Naive thymus-derived CD8-positive, alpha-beta T cell (primary cell): Measurements from ENCODE around the gene NDUFA13. TPM values are rescaled to one million over a fixed set of nuclear protein-coding genes. Genes with fewer than 3 reads are reported as not detected.
A peak's percentile ranks its signal among the peaks of the same experiment; 100 is the strongest.

ENCODE experiments used
- ATAC-seq, 2 donors: fragments of 150-1000 bp; cut with Tn5 transposase in 1 of 2; sonication (Bioruptor Pico), chemical (Tn5 transposase) in 1 of 2; 1 replicate in 1 of 2; 2 replicates in 1 of 2; pipeline ENCODE4 v1.10.0; 2021; ENCODE audit warnings: mild to moderate bottlenecking in 2 of 2, moderate library complexity in 2 of 2
- POLR2A ChIA-PET: fragments of 350-600 bp; sonication (Branson Sonifier 250); formaldehyde crosslinking; loops from one replicate; lab custom pipeline; 2021; ENCODE audit warnings: antibody characterized with exemption; lab: Charles Lee
- DNase-seq, 10 donors: peaks; one replicate each; pipeline versions ENCODE4 v3.0.0 to v3.0.0-alpha.2; 2020 to 2022
- H3K27ac Mint-ChIP-seq, 10 donors: one replicate each; pipeline ENCODE4 v1.8.0; 2020 to 2022; ENCODE audit warnings: mild to moderate bottlenecking in 10 of 10, mixed read lengths in 10 of 10, moderate library complexity in 4 of 10, inconsistent platforms in 1 of 10
- H3K27me3 Mint-ChIP-seq, 5 donors: one replicate each; pipeline ENCODE4 v1.8.0; 2021 to 2022; ENCODE audit warnings: mixed read lengths in 5 of 5
- H3K36me3 Mint-ChIP-seq, 3 donors: one replicate each; pipeline ENCODE4 v1.8.0; 2020 to 2022; ENCODE audit warnings: mixed read lengths in 3 of 3, mild to moderate bottlenecking in 2 of 3, inconsistent platforms in 1 of 3
- H3K4me1 Mint-ChIP-seq, 4 donors: one replicate each; pipeline ENCODE4 v1.8.0; 2021 to 2022; ENCODE audit warnings: mixed read lengths in 4 of 4
- H3K4me3 Mint-ChIP-seq, 10 donors: one replicate each; pipeline ENCODE4 v1.8.0; 2020 to 2022; ENCODE audit warnings: mild to moderate bottlenecking in 10 of 10, mixed read lengths in 10 of 10, moderate library complexity in 6 of 10, inconsistent platforms in 1 of 10
- H3K9me3 Mint-ChIP-seq, 9 donors: one replicate each; pipeline ENCODE4 v1.8.0; 2020 to 2022; ENCODE audit warnings: mixed read lengths in 9 of 9, mild to moderate bottlenecking in 3 of 9, inconsistent platforms in 1 of 9, moderate library complexity in 1 of 9
- polyA plus RNA-seq, 3 donors: library from polyadenylated mRNA; unstranded; fragments of 300-500 nt; fragmentation: Illumina TruSeq; gene quantifications; one replicate each; pipeline ENCODE4 v1.2.3, GENCODE V29; 2021
- total RNA-seq, 8 experiments: library from RNA in 2 of 8; stranded (reverse) in 2 of 8; gene quantifications; one replicate each; pipeline ENCODE4 v1.2.3 and lab custom pipeline; 2021 to 2026

NDUFA13 gene
- total and polyA plus RNA-seq, 5 experiments from 2014 or later: 177 to 360 (median 329) TPM

DNA sequence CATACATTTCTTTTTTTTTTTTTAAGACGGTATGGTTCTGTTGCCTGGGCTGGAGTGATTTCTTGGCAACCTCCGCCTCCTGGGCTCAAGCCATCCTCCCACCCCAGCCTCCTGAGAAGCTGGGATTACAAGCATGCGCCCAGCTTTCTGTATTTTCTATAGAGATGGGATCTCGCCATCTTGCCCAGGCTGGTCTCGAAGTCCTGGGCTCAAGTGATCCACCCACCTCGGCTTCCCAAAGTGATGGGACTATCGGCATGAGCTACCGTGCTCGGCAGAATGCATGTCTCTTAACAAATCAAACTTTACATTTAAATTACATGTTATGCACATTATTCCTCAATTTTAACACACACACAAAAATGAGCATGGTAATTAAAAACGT, 1.2 kb downstream of the NDUFA13 start:
- peak overlapping the region; percentile 47 to 98 (median 96) for H3K4me3 Mint-ChIP-seq
- no peaks in the 10 kb centered on the region for H3K9me3 Mint-ChIP-seq
- H3K36me3 Mint-ChIP-seq: peaks cover 0 to 24% (median 6%) of the 10 kb centered on the region in 3 donors
- no peaks in the 10 kb centered on the region for H3K27me3 Mint-ChIP-seq
- POLR2A ChIA-PET: interaction anchor here (1.7 to 1.9 kb wide), 2 partner anchors 14 to 112 kb away, joined by 8 to 11 read pairs; partner anchors contain the start of gene GATAD2A
- H3K4me1 Mint-ChIP-seq: peaks cover 12 to 56% (median 32%) of the 10 kb centered on the region in 4 donors
- DNase-seq (no peak), ATAC-seq (no peak)
- peak overlapping the region in 5 of 10 donors; percentile 40 to 97 (median 56) for H3K27ac Mint-ChIP-seq

- POLR2A ChIA-PET: no interaction called here
Measured at GRCh38 chr19:19520989-19521388, 5.0 kb downstream of the NDUFA13 start.

DNA sequence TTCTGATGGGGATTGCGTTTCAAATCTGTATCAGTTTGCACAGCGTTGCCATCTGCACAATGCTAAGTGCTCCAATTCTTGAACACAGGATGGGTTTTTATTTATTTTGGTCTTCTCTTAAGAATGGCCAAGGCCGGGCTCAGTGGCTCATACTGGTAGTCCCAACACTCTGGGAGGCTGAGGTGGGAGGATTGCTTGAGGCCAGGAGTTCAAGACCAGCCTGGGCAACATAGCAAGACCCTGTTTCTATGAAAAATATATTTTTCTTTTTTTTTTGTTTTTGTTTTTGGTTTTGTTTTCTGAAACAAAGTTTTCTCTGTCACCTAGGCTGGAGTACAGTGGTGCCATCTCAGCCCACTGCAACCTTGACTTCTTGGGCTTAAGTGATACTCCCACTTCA, 7.2 kb downstream of the NDUFA13 start:
- DNase-seq (no peak), ATAC-seq (no peak)
- H3K4me1 Mint-ChIP-seq: peaks cover 12 to 53% (median 28%) of the 10 kb centered on the region in 4 donors
- H3K9me3 Mint-ChIP-seq: no peaks in the 10 kb centered on the region
- POLR2A ChIA-PET: no interaction called here
- H3K27ac Mint-ChIP-seq: peak overlapping the region in 1 of 10 donors; percentile 28
- H3K36me3 Mint-ChIP-seq: peaks cover 0 to 57% (median 6%) of the 10 kb centered on the region in 3 donors
- no peaks in the 10 kb centered on the region for H3K27me3 Mint-ChIP-seq
- H3K4me3 Mint-ChIP-seq: peak overlapping the region in 1 of 10 donors; percentile 11

More at GRCh38 chr19:19520989-19521388, 5.0 kb downstream of the NDUFA13 start:
- Mint-ChIP-seq H3K4me3 (no peak overlapping the region), H3K9me3 (no peaks in the 10 kb centered on the region), H3K36me3 (peaks cover 0 to 44% (median 6%) of the 10 kb centered on the region in 3 donors), H3K4me1 (peaks cover 12 to 68% (median 38%) of the 10 kb centered on the region in 4 donors), H3K27ac (no peak overlapping the region), H3K27me3 (no peaks in the 10 kb centered on the region)
- no peak for DNase-seq
- ATAC-seq: no peak

- Mint-ChIP-seq H3K4me1 (peaks cover 12 to 49% (median 25%) of the 10 kb centered on the region in 4 donors), H3K36me3 (peaks cover 0 to 58% (median 6%) of the 10 kb centered on the region in 3 donors), H3K27me3 (no peaks in the 10 kb centered on the region), H3K9me3 (no peaks in the 10 kb centered on the region), H3K27ac (no peak overlapping the region), H3K4me3 (no peak overlapping the region)
- DNase-seq: no peak
- POLR2A ChIA-PET: no interaction called here
- no peak for ATAC-seq
Measured at GRCh38 chr19:19524053-19524452, 8.0 kb downstream of the NDUFA13 start.

DNA sequence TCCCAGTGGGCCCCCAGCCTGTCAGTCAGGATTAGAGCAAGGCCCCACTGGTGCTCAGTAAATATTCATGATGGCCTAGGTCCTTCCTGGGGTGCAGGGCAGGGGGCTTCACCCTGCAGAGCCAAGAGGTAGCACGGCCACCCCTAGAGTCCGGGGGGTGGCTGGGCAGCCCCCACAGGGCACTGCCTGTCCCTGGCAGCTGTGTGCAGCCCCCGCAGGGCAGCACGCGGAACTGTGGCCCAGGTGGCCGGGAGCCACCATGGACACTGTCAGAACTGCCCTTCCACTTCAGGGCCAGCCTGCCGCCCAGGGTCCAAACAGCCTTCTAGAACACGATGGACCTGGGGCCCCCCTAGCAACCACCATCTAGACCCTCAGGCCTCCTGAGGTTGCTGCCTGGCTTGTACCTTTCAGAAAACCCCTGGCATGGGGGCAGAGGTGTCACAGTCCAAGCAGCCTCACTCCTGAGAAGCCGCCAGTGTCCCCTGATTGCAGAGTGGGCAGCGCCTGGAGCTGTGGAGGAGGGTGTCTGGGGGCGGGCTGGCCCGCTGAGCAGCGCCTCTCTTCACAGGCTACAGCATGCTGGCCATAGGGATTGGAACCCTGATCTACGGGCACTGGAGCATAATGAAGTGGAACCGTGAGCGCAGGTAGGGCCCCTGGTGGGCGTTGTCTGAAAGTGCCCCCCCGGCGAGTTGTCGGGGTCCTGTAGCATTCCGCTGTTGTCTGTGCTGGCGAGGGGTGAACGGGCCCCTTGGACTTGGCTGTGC, 9.8 kb downstream of the NDUFA13 start:
- Mint-ChIP-seq H3K9me3 (no peaks in the 10 kb centered on the region), H3K4me1 (peaks cover 2 to 33% (median 11%) of the 10 kb centered on the region in 4 donors), H3K4me3 (no peak overlapping the region), H3K27me3 (no peaks in the 10 kb centered on the region), H3K36me3 (peaks cover 0 to 45% (median 3%) of the 10 kb centered on the region in 3 donors), H3K27ac (peak overlapping the region in 2 of 10 donors; percentile 47 to 77)
- no peak for DNase-seq
- POLR2A ChIA-PET: interaction anchor here (1.4 kb wide), 1 partner anchor 11 kb away, joined by 4 read pairs; the partner anchor contains the start of gene TSSK6
- no peak for ATAC-seq

- DNase-seq: no peak
- Mint-ChIP-seq H3K27ac (peak overlapping the region in 2 of 10 donors; percentile 47 to 56), H3K27me3 (no peaks in the 10 kb centered on the region), H3K4me1 (peaks cover 0 to 29% (median 7%) of the 10 kb centered on the region in 4 donors), H3K9me3 (no peaks in the 10 kb centered on the region), H3K4me3 (no peak overlapping the region), H3K36me3 (peaks cover 0 to 42% (median 0%) of the 10 kb centered on the region in 3 donors)
- POLR2A ChIA-PET: no interaction called here
- no peak for ATAC-seq
Measured at GRCh38 chr19:19526581-19527370, 10.8 kb downstream of the NDUFA13 start.

DNA sequence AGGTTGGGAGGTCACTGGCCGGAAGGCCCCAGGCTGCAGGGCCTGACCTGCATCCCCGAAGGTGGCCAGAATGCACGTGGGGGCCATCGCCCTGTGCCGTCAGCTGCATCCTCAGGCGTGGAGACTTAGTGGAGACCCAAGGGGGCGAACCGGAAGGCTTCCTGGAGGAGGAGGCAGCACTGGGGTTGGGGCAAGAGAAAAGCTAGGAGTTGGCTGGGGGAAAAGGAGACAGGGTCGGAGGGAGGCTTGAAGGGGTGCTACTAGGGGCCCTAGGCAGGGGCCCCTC, 11.3 kb downstream of the NDUFA13 start:
- peaks cover 0 to 43% (median 0%) of the 10 kb centered on the region in 3 donors for H3K36me3 Mint-ChIP-seq
- H3K27me3 Mint-ChIP-seq: no peaks in the 10 kb centered on the region
- peak overlapping the region in 1 of 10 donors; percentile 29 for H3K27ac Mint-ChIP-seq
- POLR2A ChIA-PET: no interaction called here
- peaks cover 3 to 30% (median 10%) of the 10 kb centered on the region in 4 donors for H3K4me1 Mint-ChIP-seq
- no peak for DNase-seq
- ATAC-seq: no peak
- no peak overlapping the region for H3K4me3 Mint-ChIP-seq
- no peaks in the 10 kb centered on the region for H3K9me3 Mint-ChIP-seq

- Mint-ChIP-seq H3K36me3 (peaks cover 0 to 37% (median 0%) of the 10 kb centered on the region in 3 donors), H3K27ac (peak overlapping the region in 1 of 10 donors; percentile 59), H3K9me3 (no peaks in the 10 kb centered on the region), H3K27me3 (no peaks in the 10 kb centered on the region), H3K4me3 (no peak overlapping the region), H3K4me1 (peaks cover 4 to 29% (median 10%) of the 10 kb centered on the region in 4 donors)
- POLR2A ChIA-PET: no interaction called here
- ATAC-seq: no peak
- DNase-seq: no peak
Measured at GRCh38 chr19:19527674-19528625, 11.9 kb downstream of the NDUFA13 start.

- DNase-seq: no peak
- POLR2A ChIA-PET: no interaction called here
- Mint-ChIP-seq H3K27ac (peak within 1 kb of the TSS in 5 of 10 donors; percentile 26 to 84 (median 62)), H3K4me3 (no peak within 1 kb of the TSS), H3K27me3 (no peaks in the 10 kb centered on the region), H3K9me3 (no peaks in the 10 kb centered on the region), H3K4me1 (peaks cover 8 to 31% (median 12%) of the 10 kb centered on the region in 4 donors), H3K36me3 (peaks cover 0 to 30% (median 0%) of the 10 kb centered on the region in 3 donors)
- ATAC-seq: no peak
Measured at GRCh38 chr19:19528721-19529490, 12.9 kb downstream of the NDUFA13 start, which contains the start of gene YJEFN3. Gene YJEFN3 (plus strand): TSS chr19:19528911. CDS start chr19:19528933, 22 bp downstream.

- no peak for ATAC-seq
- H3K9me3 Mint-ChIP-seq: no peaks in the 10 kb centered on the region
- no peak overlapping the region for H3K4me3 Mint-ChIP-seq
- POLR2A ChIA-PET: interaction anchor here (1.2 to 3.7 kb wide), 2 partner anchors 99 to 114 kb away, joined by 11 to 31 read pairs; partner anchors contain the start of gene GMIP
- no peaks in the 10 kb centered on the region for H3K27me3 Mint-ChIP-seq
- peaks cover 0 to 24% (median 0%) of the 10 kb centered on the region in 3 donors for H3K36me3 Mint-ChIP-seq
- H3K4me1 Mint-ChIP-seq: peaks cover 4 to 29% (median 16%) of the 10 kb centered on the region in 4 donors
- H3K27ac Mint-ChIP-seq: peak overlapping the region in 5 of 10 donors; percentile 47 to 84 (median 66)
- DNase-seq: no peak
Measured at GRCh38 chr19:19529783-19530422, 13.9 kb downstream of the NDUFA13 start.

DNA sequence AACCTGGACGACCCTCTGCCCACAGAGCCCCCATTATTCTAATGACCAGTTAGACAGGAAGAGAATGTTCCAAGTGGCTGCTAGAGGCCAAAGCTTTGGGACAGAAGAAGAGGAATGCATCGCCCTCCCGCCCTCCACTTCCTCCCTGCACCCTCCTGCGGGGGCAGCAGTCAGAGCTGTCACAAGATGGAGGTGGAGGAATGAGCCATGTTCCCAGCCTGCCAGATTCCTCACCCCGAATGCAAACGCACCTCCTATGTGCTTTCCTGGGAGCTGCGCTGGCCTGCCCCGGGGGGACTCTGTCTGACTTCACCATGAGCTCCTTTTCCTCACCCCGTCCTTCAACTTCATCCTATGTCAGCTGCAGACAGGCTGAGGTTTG, 14.4 kb downstream of the NDUFA13 start:
- POLR2A ChIA-PET: interaction anchor here (1.2 to 3.7 kb wide), 3 partner anchors 14 to 114 kb away, joined by 11 to 31 read pairs (median 11); partner anchors contain the start of genes GMIP and NDUFA13
- ATAC-seq: no peak
- Mint-ChIP-seq H3K27me3 (no peaks in the 10 kb centered on the region), H3K9me3 (no peaks in the 10 kb centered on the region), H3K4me3 (no peak overlapping the region), H3K36me3 (peaks cover 0 to 24% (median 0%) of the 10 kb centered on the region in 3 donors), H3K27ac (peak overlapping the region in 2 of 10 donors; percentile 77 to 78), H3K4me1 (peaks cover 4 to 24% (median 16%) of the 10 kb centered on the region in 4 donors)
- DNase-seq: no peak
